Fibroblast of lung (primary cell): ENCODE data around the gene PCSK1. TPM values are rescaled to one million over a fixed set of nuclear protein-coding genes. Genes with fewer than 3 reads are reported as not detected.

Experiments used
- DNase-seq, 2 donors: peaks; one replicate each; pipeline versions ENCODE4 v3.0.0 to v3.0.0-alpha.2; 2010; ENCODE audit warnings: low read depth in 2 of 2
- H2AFZ ChIP-seq: 2 replicates; pipeline ENCODE4 v1.5.1; 2012; ENCODE audit warnings: low read length, control low read depth, inconsistent platforms
- H3K27ac ChIP-seq: 2 replicates; pipeline ENCODE4 v1.5.1; 2011; ENCODE audit warnings: low read length, control low read depth; ENCODE audit not compliant: insufficient read depth
- H3K27me3 ChIP-seq: 2 replicates; pipeline ENCODE4 v1.5.1; 2011; ENCODE audit warnings: mild to moderate bottlenecking, low read length; ENCODE audit not compliant: control insufficient read depth, insufficient read depth
- H3K36me3 ChIP-seq: 2 replicates; pipeline ENCODE4 v1.5.1; 2011; ENCODE audit warnings: low read length; ENCODE audit not compliant: control insufficient read depth, insufficient read depth
- H3K4me1 ChIP-seq: 2 replicates; pipeline ENCODE4 v1.5.1; 2011; ENCODE audit warnings: low read length; ENCODE audit not compliant: control insufficient read depth, insufficient read depth; ENCODE audit errors: extremely low read depth
- H3K4me2 ChIP-seq: 2 replicates; pipeline ENCODE4 v1.5.1; 2011; ENCODE audit warnings: low read length, control low read depth; ENCODE audit not compliant: insufficient read depth; ENCODE audit errors: extremely low read depth
- H3K4me3 ChIP-seq, 4 experiments: fragments of 200-600 bp in 1 of 4; sonication (generic) in 1 of 4; replicated peaks in 1 of 4; 2 replicates each; pipeline ENCODE4 v1.5.1; 2011 to 2016; ENCODE audit warnings: low read length in 4 of 4, low read depth in 3 of 4, mild to moderate bottlenecking in 3 of 4, control low read depth in 2 of 4, inconsistent platforms in 1 of 4, mixed read lengths in 1 of 4; ENCODE audit not compliant: insufficient read depth in 1 of 4; ENCODE audit errors: control extremely low read depth in 1 of 4
- H3K79me2 ChIP-seq: 2 replicates; pipeline ENCODE4 v1.5.1; 2012; ENCODE audit warnings: mild to moderate bottlenecking, low read length, inconsistent platforms; ENCODE audit not compliant: control insufficient read depth, insufficient read depth
- H3K9ac ChIP-seq: 2 replicates; pipeline ENCODE4 v1.5.1; 2011; ENCODE audit warnings: mild to moderate bottlenecking, low read length, control low read depth; ENCODE audit not compliant: insufficient read depth
- H3K9me3 ChIP-seq: 2 replicates; pipeline ENCODE4 v1.5.1; 2012; ENCODE audit warnings: low read depth, low read length; ENCODE audit not compliant: control insufficient read depth, insufficient read depth
- H4K20me1 ChIP-seq: 2 replicates; pipeline ENCODE4 v1.5.1; 2011; ENCODE audit warnings: low read length; ENCODE audit not compliant: control insufficient read depth, insufficient read depth; ENCODE audit errors: extremely low read depth
- EZH2 ChIP-seq: IDR thresholded peaks from 2 replicates; pipeline ENCODE4 v1.5.1; 2012; ENCODE audit warnings: low read length, control low read depth, mild to moderate bottlenecking; ENCODE audit errors: missing control alignments
- polyA plus RNA-seq, 2 donors: library from polyadenylated mRNA; depleted of rRNA in 1 of 2; stranded (reverse) in 1 of 2; unstranded in 1 of 2; fragments of >200 nt; gene quantifications; 2 replicates each; pipeline ENCODE4 v1.2.1, GENCODE V29; 2011 to 2012; ENCODE audit warnings: missing spikeins in 1 of 2
- total RNA-seq: library from RNA; depleted of rRNA; stranded (reverse); fragments of >200 nt; gene quantifications from 2 replicates; pipeline ENCODE4 v1.2.1, GENCODE V29; 2014
- TF ChIP-seq, protein P1 (sequence below), 2 donors: IDR thresholded peaks in 1 of 2; conservative IDR thresholded peaks in 1 of 2; 1 replicate in 1 of 2; 2 replicates in 1 of 2; pipeline ENCODE4 v1.5.1; 2011 to 2012; ENCODE audit warnings: low read length in 2 of 2, control low read depth in 1 of 2, inconsistent platforms in 1 of 2, low read depth in 1 of 2, mild to moderate bottlenecking in 1 of 2

PCSK1 gene
- total and polyA plus RNA-seq, 2 donors (not counting 1 experiment from before 2014, with no cell fraction given), result not detected

DNA sequence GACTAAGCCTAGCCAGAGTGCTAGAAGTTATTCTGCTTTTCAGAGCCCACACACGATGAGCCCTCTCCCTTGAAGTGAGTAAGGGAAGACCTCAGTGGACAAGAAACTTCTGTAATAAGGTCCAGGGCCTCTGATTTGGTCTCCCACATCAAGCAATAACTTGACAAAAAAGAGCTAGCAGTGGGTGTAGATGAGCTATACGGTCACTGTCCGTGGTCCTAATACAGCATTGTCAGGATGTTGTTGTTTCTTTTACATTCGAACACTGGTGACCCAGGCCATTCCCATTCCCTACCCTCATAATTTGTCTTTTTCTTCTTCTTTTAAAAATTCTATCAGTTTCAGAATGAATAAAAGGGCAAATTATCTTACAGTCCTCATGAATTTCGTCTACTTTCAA is 5.2 kb downstream of the PCSK1 start:
- Histone ChIP-seq H3K4me2 (no peak overlapping the region), H3K4me3 (no peak overlapping the region), H3K36me3 (no peaks in the 10 kb centered on the region), H3K27me3 (peaks cover 16% of the 10 kb centered on the region), H3K27ac (no peak overlapping the region), H3K9ac (no peak overlapping the region), H2AFZ (no peak overlapping the region), H3K4me1 (peaks cover 3% of the 10 kb centered on the region), H4K20me1 (no peaks in the 10 kb centered on the region), H3K79me2 (no peaks in the 10 kb centered on the region), H3K9me3 (no peaks in the 10 kb centered on the region)
- DNase-seq, result peak; percentile 17 to 27
- TF ChIP-seq, protein P1, sequence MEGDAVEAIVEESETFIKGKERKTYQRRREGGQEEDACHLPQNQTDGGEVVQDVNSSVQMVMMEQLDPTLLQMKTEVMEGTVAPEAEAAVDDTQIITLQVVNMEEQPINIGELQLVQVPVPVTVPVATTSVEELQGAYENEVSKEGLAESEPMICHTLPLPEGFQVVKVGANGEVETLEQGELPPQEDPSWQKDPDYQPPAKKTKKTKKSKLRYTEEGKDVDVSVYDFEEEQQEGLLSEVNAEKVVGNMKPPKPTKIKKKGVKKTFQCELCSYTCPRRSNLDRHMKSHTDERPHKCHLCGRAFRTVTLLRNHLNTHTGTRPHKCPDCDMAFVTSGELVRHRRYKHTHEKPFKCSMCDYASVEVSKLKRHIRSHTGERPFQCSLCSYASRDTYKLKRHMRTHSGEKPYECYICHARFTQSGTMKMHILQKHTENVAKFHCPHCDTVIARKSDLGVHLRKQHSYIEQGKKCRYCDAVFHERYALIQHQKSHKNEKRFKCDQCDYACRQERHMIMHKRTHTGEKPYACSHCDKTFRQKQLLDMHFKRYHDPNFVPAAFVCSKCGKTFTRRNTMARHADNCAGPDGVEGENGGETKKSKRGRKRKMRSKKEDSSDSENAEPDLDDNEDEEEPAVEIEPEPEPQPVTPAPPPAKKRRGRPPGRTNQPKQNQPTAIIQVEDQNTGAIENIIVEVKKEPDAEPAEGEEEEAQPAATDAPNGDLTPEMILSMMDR (conservative IDR thresholded peaks at IDR 0.05 in 1 of 2, IDR thresholded peaks at IDR 0.05 in 1 of 2; ENCODE audit: low read depth in 1 of 2, low read length in 2 of 2), result no peak
- no peak for TF ChIP-seq EZH2

DNA sequence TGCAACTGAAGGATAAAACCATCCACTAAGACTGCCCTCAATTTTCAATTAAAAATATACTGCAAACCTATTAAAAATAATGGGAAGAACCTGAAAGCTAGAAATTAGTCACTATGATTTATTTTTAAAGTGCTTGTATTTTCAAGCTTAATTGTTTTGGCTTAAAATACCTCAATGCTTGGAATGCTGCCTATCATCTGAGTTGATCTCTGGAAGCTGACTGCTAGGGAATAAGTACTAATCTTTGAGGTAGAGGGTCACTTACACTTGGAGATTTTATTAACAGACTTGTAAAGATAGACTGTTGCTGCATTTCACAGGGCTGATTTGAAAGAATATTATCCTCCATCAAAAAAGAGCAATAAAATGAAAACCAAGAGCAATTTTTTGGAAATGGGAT is 6.2 kb downstream of the PCSK1 start:
- H3K9me3 ChIP-seq, result no peaks in the 10 kb centered on the region
- H3K36me3 ChIP-seq, result no peaks in the 10 kb centered on the region
- peaks cover 3% of the 10 kb centered on the region for H3K4me1 ChIP-seq
- no peak overlapping the region for H3K9ac ChIP-seq
- H2AFZ ChIP-seq, result no peak overlapping the region
- H3K4me2 ChIP-seq, result no peak overlapping the region
- H3K79me2 ChIP-seq, result no peaks in the 10 kb centered on the region
- no peak overlapping the region for H3K27ac ChIP-seq
- H3K27me3 ChIP-seq, result peaks cover 6% of the 10 kb centered on the region
- H3K4me3 ChIP-seq, result no peak overlapping the region
- H4K20me1 ChIP-seq, result no peaks in the 10 kb centered on the region
- TF ChIP-seq, protein P1 (conservative IDR thresholded peaks at IDR 0.05 in 1 of 2, IDR thresholded peaks at IDR 0.05 in 1 of 2; ENCODE audit: low read depth in 1 of 2, low read length in 2 of 2), result no peak
- TF ChIP-seq EZH2, result no peak
- DNase-seq, result peak in 1 of 2 donors; percentile 32

DNA sequence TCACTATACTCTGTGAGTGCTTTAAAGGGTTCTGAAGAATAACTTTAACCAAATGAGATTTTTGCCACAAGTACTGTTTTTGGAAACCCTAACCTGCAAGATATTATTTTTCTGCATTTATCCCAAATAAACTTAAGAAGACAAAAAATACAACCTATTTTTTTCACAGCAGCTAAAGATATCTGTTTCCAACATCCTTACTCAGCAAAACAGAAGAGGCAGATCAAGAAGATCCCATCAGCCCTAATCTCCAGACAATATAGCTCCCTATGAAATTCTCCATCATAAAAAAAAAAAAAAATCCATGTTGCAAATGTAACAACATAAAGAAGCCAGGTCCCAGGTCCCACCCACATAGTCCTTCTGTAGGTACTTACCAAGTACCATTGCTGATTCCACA is 7.6 kb downstream of the PCSK1 start:
- H3K4me3 ChIP-seq, result no peak overlapping the region
- no peaks in the 10 kb centered on the region for H3K9me3 ChIP-seq
- no peak for DNase-seq
- H2AFZ ChIP-seq, result no peak overlapping the region
- H4K20me1 ChIP-seq, result no peaks in the 10 kb centered on the region
- no peaks in the 10 kb centered on the region for H3K36me3 ChIP-seq
- TF ChIP-seq EZH2, result no peak
- TF ChIP-seq, protein P1 (conservative IDR thresholded peaks at IDR 0.05 in 1 of 2, IDR thresholded peaks at IDR 0.05 in 1 of 2; ENCODE audit: low read depth in 1 of 2, low read length in 2 of 2), result no peak
- no peaks in the 10 kb centered on the region for H3K4me1 ChIP-seq
- H3K27me3 ChIP-seq, result peaks cover 2% of the 10 kb centered on the region
- H3K4me2 ChIP-seq, result no peak overlapping the region
- no peaks in the 10 kb centered on the region for H3K79me2 ChIP-seq
- no peak overlapping the region for H3K27ac ChIP-seq
- H3K9ac ChIP-seq, result no peak overlapping the region
